GM18507 (cell line): Measurements from ENCODE around the gene CFH.
"Not testable (repeated sequence)": the region's sequence is repeated elsewhere in the genome, so short reads cannot be mapped to it uniquely, and the experiment has no call there.

ENCODE experiments used
- DNase-seq: peaks from one replicate; pipeline ENCODE4 v3.0.0; 2011; ENCODE audit warnings: low read depth; ENCODE audit not compliant: insufficient read length; ENCODE audit errors: extremely low spot score
- FAIRE-seq: peaks from 2 replicates; lab custom pipeline; 2011; peaks lifted over from hg19 to GRCh38; lab: Jason Lieb, UNC

Gene CFH

DNA sequence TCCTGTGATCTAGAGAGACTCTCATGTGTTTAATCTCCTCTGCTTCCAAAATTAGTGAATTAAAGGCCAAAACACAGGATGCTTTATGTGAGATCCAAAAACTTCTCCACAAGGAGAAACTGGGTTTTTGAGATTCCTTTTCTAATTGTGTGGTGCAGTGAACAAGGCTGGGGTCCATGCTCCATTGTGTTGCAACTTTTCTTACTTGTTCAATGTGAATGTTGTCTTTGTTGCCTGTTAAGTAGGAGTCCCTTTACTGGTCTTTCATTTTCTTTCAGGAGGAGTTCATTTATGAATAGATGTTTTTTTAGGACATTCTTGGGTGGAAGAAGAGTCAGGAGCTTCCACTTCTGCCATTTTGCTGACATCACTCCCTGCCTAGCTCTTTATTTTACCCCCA is 82.2 kb downstream of the CFH start:
- DNase-seq (no peak), FAIRE-seq (no peak)

DNA sequence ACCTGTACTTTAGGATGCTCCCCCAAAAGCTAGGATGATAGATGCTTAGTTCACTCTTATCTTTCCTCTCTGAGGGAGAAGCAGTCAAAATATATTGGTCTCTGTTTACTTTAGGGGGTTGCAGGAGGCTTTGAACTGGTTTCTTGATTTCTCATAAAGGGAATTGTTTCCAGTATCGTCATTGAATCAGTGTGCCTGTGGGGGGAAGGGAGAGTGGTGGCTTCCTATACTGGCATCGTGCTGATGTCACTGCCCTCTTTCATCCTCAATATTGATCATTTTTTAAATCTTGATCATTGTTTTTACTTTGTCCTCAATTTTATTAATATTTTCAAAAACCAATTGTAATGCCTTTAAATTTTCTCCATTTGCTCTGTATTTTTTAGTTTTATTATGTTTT is 82.6 kb downstream of the CFH start:
- FAIRE-seq (no peak), DNase-seq (no peak)

DNA sequence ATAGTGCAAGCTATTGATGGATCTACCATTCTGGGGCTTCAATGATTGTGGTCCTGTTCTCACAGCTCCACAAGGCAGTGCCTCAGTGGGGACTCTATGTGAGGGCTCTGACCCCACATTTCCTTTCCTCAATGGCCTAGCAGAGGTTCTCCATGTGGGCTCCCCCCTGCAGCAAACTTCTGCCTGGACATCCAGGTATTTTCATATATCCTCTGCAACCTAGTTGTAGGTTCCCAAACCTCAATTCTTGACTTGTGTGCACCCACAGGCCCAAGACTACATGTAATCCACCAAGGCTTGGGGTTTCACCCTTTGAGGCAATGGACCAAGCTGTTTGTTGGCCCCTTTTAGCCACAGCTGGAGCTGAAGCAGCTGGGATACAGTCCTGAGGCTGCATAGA is 86.9 kb downstream of the CFH start:
- FAIRE-seq (no peak), DNase-seq (no peak)

DNA sequence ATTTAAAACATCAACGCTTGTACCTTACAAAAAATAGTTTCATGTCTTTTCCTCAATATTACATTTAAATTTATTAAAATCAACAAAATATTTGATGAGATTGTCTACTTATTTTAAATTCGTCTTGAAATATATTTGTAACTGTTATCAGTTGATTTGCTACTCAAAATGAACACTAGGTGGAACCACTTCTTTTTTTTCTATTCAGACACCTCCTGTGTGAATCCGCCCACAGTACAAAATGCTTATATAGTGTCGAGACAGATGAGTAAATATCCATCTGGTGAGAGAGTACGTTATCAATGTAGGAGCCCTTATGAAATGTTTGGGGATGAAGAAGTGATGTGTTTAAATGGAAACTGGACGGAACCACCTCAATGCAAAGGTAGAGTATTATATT is 91.4 kb downstream of the CFH start:
- FAIRE-seq = peak; percentile 65
- not testable (repeated sequence) for DNase-seq

DNA sequence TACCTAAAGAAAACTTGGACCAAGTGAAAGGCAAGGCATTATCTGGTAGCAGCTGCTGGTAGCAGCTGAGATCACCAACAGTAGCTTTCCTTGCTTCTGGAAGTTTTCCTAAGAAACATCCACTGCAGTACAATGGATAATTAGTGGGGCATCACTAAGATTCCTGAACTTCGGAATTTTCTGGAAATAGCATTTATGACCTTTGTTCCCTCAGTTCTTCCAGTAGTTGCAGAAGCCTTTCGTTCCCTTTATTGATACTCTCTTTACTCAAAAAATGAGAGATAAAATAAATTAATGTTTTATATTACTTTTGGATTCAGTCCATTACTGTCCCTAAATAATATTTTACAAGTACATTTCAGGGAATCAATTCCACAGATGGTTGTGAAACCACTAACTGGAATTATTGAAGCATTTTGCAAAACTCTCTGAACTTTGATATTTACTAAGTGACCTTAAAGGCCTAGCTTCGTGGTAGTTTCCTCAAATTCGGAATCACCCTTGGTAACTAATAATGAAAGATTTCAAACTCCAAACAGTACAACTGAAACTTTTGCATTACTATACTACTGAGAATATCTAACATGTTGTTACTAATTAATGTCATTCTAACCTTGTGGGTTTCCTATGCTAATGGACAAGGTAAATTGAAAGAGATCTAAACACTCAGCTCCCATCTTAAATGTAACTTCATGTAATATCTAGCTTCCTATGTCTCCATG is 113.3 kb downstream of the CFH start:
- DNase-seq, FAIRE-seq: not testable (repeated sequence)

DNA sequence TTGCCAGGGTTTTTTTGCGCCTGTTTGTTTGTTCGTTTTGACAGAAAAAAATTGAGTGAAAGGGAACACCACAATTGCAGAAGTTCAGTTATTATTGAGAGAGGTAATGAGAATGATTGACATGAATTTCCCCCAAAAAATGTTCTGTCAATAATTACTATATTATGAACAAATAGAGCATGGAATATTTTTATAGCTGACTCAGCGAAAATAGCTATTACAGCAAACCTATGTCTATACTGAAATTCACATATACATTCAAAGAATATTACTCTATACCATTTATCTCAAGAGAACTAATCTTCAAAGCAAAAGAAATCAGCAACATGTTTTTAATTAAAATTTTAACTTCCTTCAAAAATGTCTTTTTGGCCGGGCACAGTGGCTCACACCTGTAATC is 118.0 kb downstream of the CFH start:
- not testable (repeated sequence) for FAIRE-seq, DNase-seq

DNA sequence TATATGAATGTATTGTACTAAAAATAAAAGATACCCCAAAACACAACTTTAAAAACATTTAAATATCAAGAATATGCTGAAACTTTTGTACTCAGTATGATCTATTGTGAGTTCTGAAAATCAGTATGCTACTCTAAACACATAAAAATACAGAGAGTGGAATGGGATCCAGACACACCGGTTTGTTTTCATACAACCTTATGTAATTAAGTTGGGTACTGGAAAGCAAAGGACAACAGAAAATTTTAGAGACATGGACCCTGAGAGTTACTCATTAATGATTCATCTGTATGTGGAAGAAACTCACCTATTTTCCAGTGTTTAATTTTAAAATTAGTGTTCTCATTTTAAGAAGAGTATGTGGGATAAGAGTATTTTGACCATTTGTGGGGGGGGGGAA is 121.9 kb downstream of the CFH start:
- FAIRE-seq (no peak), DNase-seq (no peak)

DNA sequence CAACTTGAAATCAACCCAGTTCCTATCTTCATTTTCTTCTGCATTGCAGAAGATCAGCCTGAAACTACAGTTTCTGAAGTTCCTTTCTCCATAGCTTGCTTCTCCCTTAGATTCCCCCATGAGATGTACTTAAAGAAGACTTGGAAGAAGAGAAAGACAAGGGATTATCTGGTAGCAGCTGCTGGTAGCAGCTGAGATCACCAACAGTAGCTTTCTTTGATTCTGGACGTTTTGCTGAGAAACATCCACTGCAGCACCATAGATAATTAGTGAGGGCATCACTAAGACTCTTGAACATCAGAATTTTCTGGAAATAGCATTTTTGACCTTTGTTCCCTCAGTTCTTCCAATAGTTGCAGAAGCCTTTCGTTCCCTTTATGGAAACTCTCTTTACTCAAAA is 122.3 kb downstream of the CFH start:
- FAIRE-seq = no peak
- no peak for DNase-seq

DNA sequence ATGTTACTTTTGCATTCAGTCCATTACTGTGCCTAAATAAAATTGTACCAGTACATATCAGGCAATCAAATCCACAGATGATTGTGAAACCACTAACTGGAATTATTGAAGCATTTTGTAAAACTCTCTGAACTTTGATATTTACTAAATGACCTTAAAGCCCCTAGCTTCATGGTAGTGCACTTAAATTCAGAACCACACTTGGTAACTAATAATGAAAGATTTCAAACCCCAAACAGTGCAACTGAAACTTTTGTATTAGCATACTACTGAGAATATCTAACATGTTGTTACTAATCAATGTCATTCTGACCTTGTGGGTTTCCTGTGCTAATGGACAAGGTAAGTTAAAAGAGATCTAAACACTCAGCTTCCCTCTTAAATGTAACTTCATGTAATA is 122.8 kb downstream of the CFH start, which contains the start of gene CFHR3:
TSS of gene CFHR3 (plus strand) at position 238 of the 400 bp plus-strand sequence. CDS start at position 285, 47 bp downstream.
- DNase-seq (no peak), FAIRE-seq (no peak)

DNA sequence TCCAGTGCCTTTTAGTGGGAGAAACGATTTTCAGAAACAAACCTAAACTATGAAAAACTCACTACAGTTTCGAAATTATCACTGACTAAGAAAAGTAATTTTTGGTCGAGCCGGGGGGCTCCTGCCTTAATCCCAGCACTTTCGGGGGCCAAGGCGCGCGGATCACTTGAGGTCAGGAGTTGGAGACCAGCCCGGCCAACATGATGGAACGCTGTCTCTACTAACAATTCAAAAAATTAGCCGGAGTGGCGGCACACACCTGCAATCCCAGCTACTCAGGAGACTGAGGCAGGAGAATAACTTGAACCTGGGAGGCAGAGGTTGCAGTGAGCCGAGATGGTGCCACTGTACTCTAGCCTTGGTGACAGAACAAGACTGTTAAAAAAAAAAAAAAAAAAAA is 125.8 kb downstream of the CFH start:
- DNase-seq (no peak), FAIRE-seq (no peak)

DNA sequence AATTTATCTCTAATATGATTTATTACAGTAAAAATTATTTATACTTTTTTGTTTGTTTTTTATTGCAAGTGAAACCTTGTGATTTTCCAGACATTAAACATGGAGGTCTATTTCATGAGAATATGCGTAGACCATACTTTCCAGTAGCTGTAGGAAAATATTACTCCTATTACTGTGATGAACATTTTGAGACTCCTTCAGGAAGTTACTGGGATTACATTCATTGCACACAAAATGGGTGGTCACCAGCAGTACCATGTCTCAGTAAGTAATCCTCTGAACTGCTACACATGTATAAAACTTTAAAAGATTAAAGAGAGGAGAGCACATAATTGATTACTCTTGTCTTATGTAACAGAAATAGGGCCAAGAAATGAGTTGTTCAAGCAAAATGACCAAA is 127.2 kb downstream of the CFH start:
- DNase-seq (no peak), FAIRE-seq (no peak)

DNA sequence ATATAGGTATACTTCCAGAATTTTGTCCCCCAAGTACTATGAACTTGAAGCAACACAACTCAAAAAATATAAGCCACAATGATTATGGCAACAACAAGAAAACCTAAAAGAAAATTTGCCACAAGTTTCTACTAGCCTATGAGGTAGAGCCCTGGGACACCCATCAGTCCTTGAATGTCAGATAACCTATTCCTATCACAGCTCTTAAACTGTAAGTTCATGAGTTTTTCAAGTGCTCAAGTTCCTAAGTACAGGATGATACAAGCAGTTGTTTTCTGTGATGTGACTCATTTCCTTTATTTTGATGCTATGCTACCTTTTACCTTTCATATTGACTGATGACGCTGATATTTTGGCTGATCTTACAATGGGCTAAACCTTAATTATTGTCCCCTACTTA is 139.4 kb downstream of the CFH start:
- FAIRE-seq, DNase-seq: not testable (repeated sequence)

DNA sequence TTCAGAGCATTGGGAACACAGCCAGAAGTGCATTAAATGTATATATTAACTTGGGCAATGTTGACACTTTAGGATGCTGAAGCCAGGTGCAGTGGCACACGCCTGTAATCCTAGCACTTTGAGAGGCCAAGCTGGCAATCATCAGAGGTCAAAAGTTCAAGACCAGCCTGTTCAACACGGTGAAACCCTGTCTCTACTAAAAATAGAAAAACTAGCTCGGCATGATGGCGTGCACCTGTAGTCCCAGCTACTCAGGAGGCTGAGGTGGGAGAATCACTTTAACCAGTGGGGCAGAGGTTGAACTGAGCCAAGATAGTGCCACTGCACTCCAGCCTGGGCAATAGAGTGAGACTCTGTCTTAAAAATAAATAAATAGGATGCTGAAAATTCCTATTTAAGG is 142.3 kb downstream of the CFH start:
- DNase-seq, FAIRE-seq: not testable (repeated sequence)
